Caco-2 (cell line): ENCODE measurements around the gene ATP1A4. TPM values are rescaled to one million over a fixed set of nuclear protein-coding genes. Genes with fewer than 3 reads are reported as not detected.

Experiments
- BruUV-seq: library from RNA; stranded (reverse); fragments of 400-500 nt; replicated peaks from 2 replicates; lab custom pipeline; 2021; lab: Mats Ljungman, UMichigan
- CTCF ChIA-PET: fragments of 300-600 bp; sonication (Branson Sonifier 250); formaldehyde crosslinking; loops from one replicate; lab custom pipeline; 2022; ENCODE audit warnings: antibody characterized with exemption; lab: Charles Lee
- POLR2A ChIA-PET: fragments of 300-600 bp; sonication (Branson Sonifier 250); formaldehyde crosslinking; loops from one replicate; lab custom pipeline; 2022; ENCODE audit warnings: antibody characterized with exemption; lab: Charles Lee
- DNase-seq, 2 experiments: peaks; one replicate each; pipeline versions ENCODE4 v3.0.0 to v3.0.0-alpha.2; 2020 to 2022
- H3K27me3 ChIP-seq: replicated peaks from 2 replicates; pipeline ENCODE4 v1.6.0; 2011; ENCODE audit warnings: low read length; ENCODE audit not compliant: control insufficient read depth, insufficient read depth
- H3K36me3 ChIP-seq: 2 replicates; pipeline ENCODE4 v1.5.1; 2011; ENCODE audit warnings: low read length; ENCODE audit not compliant: control insufficient read depth, insufficient read depth
- H3K4me1 ChIP-seq: fragments of 250-450 bp; sonication (Bioruptor Pico); 2 replicates; pipeline ENCODE4 v1.5.1; 2020; ENCODE audit warnings: mild to moderate bottlenecking
- H3K4me3 ChIP-seq: 2 replicates; pipeline ENCODE4 v1.5.1; 2011; ENCODE audit warnings: low read depth, mild to moderate bottlenecking, control low read depth, low read length
- H3K9me3 ChIP-seq: fragments of 250-450 bp; sonication (Bioruptor Pico); 2 replicates; pipeline ENCODE4 v1.5.1; 2020; ENCODE audit warnings: mild to moderate bottlenecking, moderate library complexity
- H3K27ac Mint-ChIP-seq: one replicate; pipeline ENCODE4 v1.8.0; 2022; ENCODE audit warnings: mixed read lengths; ENCODE audit not compliant: unreplicated experiment
- H3K27me3 Mint-ChIP-seq: one replicate; pipeline ENCODE4 v1.8.0; 2022; ENCODE audit warnings: mixed read lengths; ENCODE audit not compliant: insufficient read depth, unreplicated experiment
- H3K36me3 Mint-ChIP-seq: one replicate; pipeline ENCODE4 v1.8.0; 2022; ENCODE audit warnings: mild to moderate bottlenecking, mixed read lengths; ENCODE audit not compliant: insufficient read depth, unreplicated experiment
- H3K4me1 Mint-ChIP-seq: one replicate; pipeline ENCODE4 v1.8.0; 2022; ENCODE audit warnings: low read depth, mixed read lengths; ENCODE audit not compliant: unreplicated experiment
- H3K4me3 Mint-ChIP-seq: one replicate; pipeline ENCODE4 v1.8.0; 2022; ENCODE audit warnings: mild to moderate bottlenecking, moderate library complexity, mixed read lengths; ENCODE audit not compliant: unreplicated experiment
- H3K9me3 Mint-ChIP-seq: one replicate; pipeline ENCODE4 v1.8.0; 2022; ENCODE audit warnings: mixed read lengths; ENCODE audit not compliant: unreplicated experiment
- CTCF ChIP-seq, 2 experiments: fragments of 200-600 bp in 1 of 2; IDR thresholded peaks; 1 replicate in 1 of 2; 2 replicates in 1 of 2; pipeline versions ENCODE4 v1.5.1 to v1.8.0; 2011 to 2022; ENCODE audit warnings: antibody characterized with exemption in 1 of 2, control low read depth in 1 of 2, inconsistent platforms in 1 of 2, low read depth in 1 of 2, low read length in 1 of 2, mild to moderate bottlenecking in 1 of 2, moderate library complexity in 1 of 2; ENCODE audit not compliant: insufficient read depth in 1 of 2, severe bottlenecking in 1 of 2, unreplicated experiment in 1 of 2
- intact Hi-C: fragments of 100-400 bp; cut with micrococcal nuclease; formaldehyde crosslinking; loops from one replicate; pipeline ENCODE4 v1.10.0; 2022; ENCODE audit not compliant: unreplicated experiment
- total RNA-seq: library from RNA; stranded (reverse); gene quantifications from 2 replicates; pipeline ENCODE4 v1.2.3, GENCODE V29; 2022

Gene ATP1A4
- total RNA-seq, 1 experiment from 2014 or later: not detected

- intact Hi-C loops: loop anchor here (2.0 kb wide), 1 partner anchor 31 kb away; no protein-coding TSS in a partner anchor
- Histone ChIP-seq H3K4me1 (peaks cover 16% of the 10 kb centered on the region; the same call in 1 of the 2 replicates), H3K9me3 (no peaks in the 10 kb centered on the region; the same call in 1 of the 2 replicates), H3K27me3 (no peaks in the 10 kb centered on the region), H3K4me3 (no peak overlapping the region), H3K36me3 (no peaks in the 10 kb centered on the region)
- H3K9me3 Mint-ChIP-seq: no peaks in the 10 kb centered on the region
- no peaks in the 10 kb centered on the region for H3K4me1 Mint-ChIP-seq
- no peak overlapping the region for H3K4me3 Mint-ChIP-seq
- peak; percentile 41 to 61 for TF ChIP-seq CTCF (IDR thresholded peaks at IDR 0.05; ENCODE audit: insufficient read depth in 1 of 2, low read depth in 1 of 2, low read length in 1 of 2, severe bottlenecking in 1 of 2, unreplicated experiment in 1 of 2)
- H3K27ac Mint-ChIP-seq: no peak overlapping the region
- POLR2A ChIA-PET: no interaction called here
- BruUV-seq: no TSS peak
- CTCF ChIA-PET: interaction anchor here (0.5 to 2.0 kb wide), 6 partner anchors 31 to 90 kb away, joined by 3 to 8 read pairs (median 5); no protein-coding TSS in a partner anchor
- no peaks in the 10 kb centered on the region for H3K36me3 Mint-ChIP-seq
- DNase-seq: peak in 1 of 2 experiments; percentile 40
- H3K27me3 Mint-ChIP-seq: peaks cover 2% of the 10 kb centered on the region
Measured at GRCh38 chr1:160161965-160162705, 10.7 kb downstream of the ATP1A4 start.

- H3K27ac Mint-ChIP-seq: no peak overlapping the region
- H3K36me3 Mint-ChIP-seq: no peaks in the 10 kb centered on the region
- H3K9me3 Mint-ChIP-seq: no peaks in the 10 kb centered on the region
- ChIA-PET POLR2A (no interaction called here), CTCF (interaction anchor here (0.7 to 2.0 kb wide), 4 partner anchors 30 to 89 kb away, joined by 3 to 8 read pairs (median 5); no protein-coding TSS in a partner anchor)
- Histone ChIP-seq H3K27me3 (no peaks in the 10 kb centered on the region), H3K9me3 (no peaks in the 10 kb centered on the region; the same call in 1 of the 2 replicates), H3K36me3 (no peaks in the 10 kb centered on the region), H3K4me3 (no peak overlapping the region), H3K4me1 (peaks cover 16% of the 10 kb centered on the region; the same call in 1 of the 2 replicates)
- no peak for TF ChIP-seq CTCF (IDR thresholded peaks at IDR 0.05; ENCODE audit: insufficient read depth in 1 of 2, low read depth in 1 of 2, low read length in 1 of 2, severe bottlenecking in 1 of 2, unreplicated experiment in 1 of 2)
- no TSS peak for BruUV-seq
- DNase-seq: no peak
- intact Hi-C loops: loop anchor here (1.0 to 2.0 kb wide), 3 partner anchors 30 to 78 kb away; no protein-coding TSS in a partner anchor
- no peak overlapping the region for H3K4me3 Mint-ChIP-seq
- H3K27me3 Mint-ChIP-seq: peaks cover 2% of the 10 kb centered on the region
- H3K4me1 Mint-ChIP-seq: no peaks in the 10 kb centered on the region
Measured at GRCh38 chr1:160162931-160163330, 11.5 kb downstream of the ATP1A4 start.

- Mint-ChIP-seq H3K27ac (no peak overlapping the region), H3K4me3 (no peak overlapping the region), H3K4me1 (no peaks in the 10 kb centered on the region), H3K9me3 (no peaks in the 10 kb centered on the region), H3K27me3 (peaks cover 2% of the 10 kb centered on the region), H3K36me3 (no peaks in the 10 kb centered on the region)
- H3K36me3 ChIP-seq: no peaks in the 10 kb centered on the region
- H3K4me3 ChIP-seq: no peak overlapping the region
- peak in 1 of 2 experiments; percentile 30 for TF ChIP-seq CTCF (IDR thresholded peaks at IDR 0.05; ENCODE audit: insufficient read depth in 1 of 2, low read depth in 1 of 2, low read length in 1 of 2, severe bottlenecking in 1 of 2, unreplicated experiment in 1 of 2)
- ChIA-PET CTCF (no interaction called here), POLR2A (no interaction called here)
- no TSS peak for BruUV-seq
- H3K27me3 ChIP-seq: no peaks in the 10 kb centered on the region
- intact Hi-C loops: loop anchor here (1.0 to 2.0 kb wide), 3 partner anchors 29 to 78 kb away; no protein-coding TSS in a partner anchor
- no peaks in the 10 kb centered on the region; the same call in 1 of the 2 replicates for H3K9me3 ChIP-seq
- DNase-seq: peak in 1 of 2 experiments; percentile 23
- H3K4me1 ChIP-seq: peaks cover 16% of the 10 kb centered on the region; the same call in 1 of the 2 replicates
Measured at GRCh38 chr1:160163615-160164014, 12.2 kb downstream of the ATP1A4 start.
